ENCODE data around the gene PGR. TPM values are rescaled to one million over a fixed set of nuclear protein-coding genes. Genes with fewer than 3 reads are reported as not detected.

Gene PGR
- total RNA-seq, 1 donor, result under 0.01 TPM

GRCh38 chr11:101053492-101053891, 76.1 kb downstream of the PGR start:
- no peaks in the 10 kb centered on the region for H3K36me3 ChIP-seq (ENCODE audit: insufficient read depth, low read length)
- no peaks in the 10 kb centered on the region for H3K9me3 ChIP-seq (ENCODE audit: low read depth, low read length)
- DNase-seq (ENCODE audit: insufficient read length, low spot score, missing footprints), result no peak
- H3K79me2 ChIP-seq (ENCODE audit: insufficient read depth, low read length), result no peaks in the 10 kb centered on the region
- H2AFZ ChIP-seq (ENCODE audit: low read length), result no peak overlapping the region
- H3K27ac ChIP-seq (ENCODE audit: low read depth, low read length), result no peak overlapping the region
- H3K4me1 ChIP-seq (ENCODE audit: insufficient read depth, low read length), result no peaks in the 10 kb centered on the region
- H3K27me3 ChIP-seq (ENCODE audit: insufficient read depth, low read length), result no peaks in the 10 kb centered on the region
- no peaks in the 10 kb centered on the region for H4K20me1 ChIP-seq (ENCODE audit: insufficient read depth, low read length)
- no peak overlapping the region for H3K4me3 ChIP-seq (ENCODE audit: insufficient read depth, low read length)
- no peak overlapping the region for H3K4me2 ChIP-seq (ENCODE audit: insufficient read depth, low read length)
- no peak for TF ChIP-seq CTCF (IDR thresholded peaks at IDR 0.05; ENCODE audit: extremely low read depth, low read depth, low read length)

- no peak for DNase-seq (ENCODE audit: insufficient read length, low spot score, missing footprints)
These were observed 77.9 kb downstream of the PGR start for GRCh38 chr11:101051677-101052076.

GRCh38 chr11:101049813-101050212, 79.8 kb downstream of the PGR start:
- no peaks in the 10 kb centered on the region for H3K4me1 ChIP-seq (ENCODE audit: insufficient read depth, low read length)
- H4K20me1 ChIP-seq (ENCODE audit: insufficient read depth, low read length), result no peaks in the 10 kb centered on the region
- no peaks in the 10 kb centered on the region for H3K27me3 ChIP-seq (ENCODE audit: insufficient read depth, low read length)
- H3K4me3 ChIP-seq (ENCODE audit: insufficient read depth, low read length), result no peak overlapping the region
- no peak for TF ChIP-seq CTCF (IDR thresholded peaks at IDR 0.05; ENCODE audit: extremely low read depth, low read depth, low read length)
- H3K36me3 ChIP-seq (ENCODE audit: insufficient read depth, low read length), result no peaks in the 10 kb centered on the region
- no peak for DNase-seq (ENCODE audit: insufficient read length, low spot score, missing footprints)
- H3K4me2 ChIP-seq (ENCODE audit: insufficient read depth, low read length), result no peak overlapping the region
- no peak overlapping the region for H2AFZ ChIP-seq (ENCODE audit: low read length)
- no peaks in the 10 kb centered on the region for H3K79me2 ChIP-seq (ENCODE audit: insufficient read depth, low read length)
- H3K9me3 ChIP-seq (ENCODE audit: low read depth, low read length), result no peaks in the 10 kb centered on the region
- no peak overlapping the region for H3K27ac ChIP-seq (ENCODE audit: low read depth, low read length)

More at GRCh38 chr11:101051677-101052076, 77.9 kb downstream of the PGR start:
- Histone ChIP-seq H2AFZ (ENCODE audit: low read length) (no peak overlapping the region), H3K79me2 (ENCODE audit: insufficient read depth, low read length) (no peaks in the 10 kb centered on the region), H3K27ac (ENCODE audit: low read depth, low read length) (no peak overlapping the region), H3K9me3 (ENCODE audit: low read depth, low read length) (no peaks in the 10 kb centered on the region), H4K20me1 (ENCODE audit: insufficient read depth, low read length) (no peaks in the 10 kb centered on the region), H3K4me3 (ENCODE audit: insufficient read depth, low read length) (no peak overlapping the region), H3K36me3 (ENCODE audit: insufficient read depth, low read length) (no peaks in the 10 kb centered on the region), H3K4me2 (ENCODE audit: insufficient read depth, low read length) (no peak overlapping the region), H3K27me3 (ENCODE audit: insufficient read depth, low read length) (no peaks in the 10 kb centered on the region), H3K4me1 (ENCODE audit: insufficient read depth, low read length) (no peaks in the 10 kb centered on the region)
- no peak for TF ChIP-seq CTCF (IDR thresholded peaks at IDR 0.05; ENCODE audit: extremely low read depth, low read depth, low read length)

GRCh38 chr11:101049123-101049522, 80.5 kb downstream of the PGR start:
- H3K27me3 ChIP-seq (ENCODE audit: insufficient read depth, low read length), result no peaks in the 10 kb centered on the region
- no peaks in the 10 kb centered on the region for H3K9me3 ChIP-seq (ENCODE audit: low read depth, low read length)
- H3K4me3 ChIP-seq (ENCODE audit: insufficient read depth, low read length), result no peak overlapping the region
- TF ChIP-seq CTCF (IDR thresholded peaks at IDR 0.05; ENCODE audit: extremely low read depth, low read depth, low read length), result no peak
- H4K20me1 ChIP-seq (ENCODE audit: insufficient read depth, low read length), result no peaks in the 10 kb centered on the region
- no peaks in the 10 kb centered on the region for H3K79me2 ChIP-seq (ENCODE audit: insufficient read depth, low read length)
- H3K36me3 ChIP-seq (ENCODE audit: insufficient read depth, low read length), result no peaks in the 10 kb centered on the region
- H2AFZ ChIP-seq (ENCODE audit: low read length), result no peak overlapping the region
- no peak overlapping the region for H3K4me2 ChIP-seq (ENCODE audit: insufficient read depth, low read length)
- DNase-seq (ENCODE audit: insufficient read length, low spot score, missing footprints), result no peak
- no peaks in the 10 kb centered on the region for H3K4me1 ChIP-seq (ENCODE audit: insufficient read depth, low read length)
- no peak overlapping the region for H3K27ac ChIP-seq (ENCODE audit: low read depth, low read length)
